Fibroblast of skin of left quadriceps (primary cell): ENCODE results near the gene CDH23.

ENCODE experiments used
- DNase-seq, 2 experiments: peaks; one replicate each; pipeline ENCODE4 v3.0.0-alpha.2; 2013; ENCODE audit warnings: low read depth in 2 of 2

Gene CDH23

DNA sequence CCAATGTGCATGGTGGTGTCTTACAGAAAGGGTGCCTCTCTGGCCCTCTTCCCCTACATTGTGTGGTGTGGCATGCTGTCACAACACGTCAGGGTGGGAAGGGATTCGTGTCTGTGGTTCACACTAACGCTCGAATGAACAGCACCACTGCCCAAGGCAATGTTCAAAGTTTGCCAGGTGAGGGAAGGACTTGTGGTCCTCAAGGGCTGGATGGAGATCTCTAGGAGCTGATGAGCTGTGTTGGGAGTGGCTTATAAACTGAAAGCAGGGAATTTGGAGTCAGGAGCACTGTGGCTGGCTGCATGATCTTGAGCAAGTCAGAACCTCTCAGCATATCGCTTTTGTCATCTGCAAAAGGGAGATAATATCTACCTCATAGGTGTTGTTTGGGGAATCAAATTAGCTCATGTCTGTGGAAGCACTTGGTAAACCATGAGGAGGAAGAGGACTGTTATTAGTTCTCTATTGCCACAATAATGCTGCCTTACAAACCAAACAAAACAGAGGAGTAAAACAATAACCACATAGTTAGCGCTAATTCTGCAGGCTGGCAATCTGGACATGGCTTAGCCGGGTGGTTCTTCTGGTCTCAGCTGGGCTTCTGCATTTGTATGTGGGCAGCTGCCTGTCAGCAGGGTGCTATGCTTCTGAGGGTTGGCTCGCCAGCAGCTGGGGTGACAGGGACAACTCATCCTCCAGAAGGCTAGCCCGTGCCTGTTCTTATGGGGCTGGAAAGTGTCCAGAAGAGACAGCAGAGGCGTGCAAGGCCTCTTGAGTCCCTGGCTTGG lies 345.8 kb downstream of the CDH23 start:
- DNase-seq: no peak

DNA sequence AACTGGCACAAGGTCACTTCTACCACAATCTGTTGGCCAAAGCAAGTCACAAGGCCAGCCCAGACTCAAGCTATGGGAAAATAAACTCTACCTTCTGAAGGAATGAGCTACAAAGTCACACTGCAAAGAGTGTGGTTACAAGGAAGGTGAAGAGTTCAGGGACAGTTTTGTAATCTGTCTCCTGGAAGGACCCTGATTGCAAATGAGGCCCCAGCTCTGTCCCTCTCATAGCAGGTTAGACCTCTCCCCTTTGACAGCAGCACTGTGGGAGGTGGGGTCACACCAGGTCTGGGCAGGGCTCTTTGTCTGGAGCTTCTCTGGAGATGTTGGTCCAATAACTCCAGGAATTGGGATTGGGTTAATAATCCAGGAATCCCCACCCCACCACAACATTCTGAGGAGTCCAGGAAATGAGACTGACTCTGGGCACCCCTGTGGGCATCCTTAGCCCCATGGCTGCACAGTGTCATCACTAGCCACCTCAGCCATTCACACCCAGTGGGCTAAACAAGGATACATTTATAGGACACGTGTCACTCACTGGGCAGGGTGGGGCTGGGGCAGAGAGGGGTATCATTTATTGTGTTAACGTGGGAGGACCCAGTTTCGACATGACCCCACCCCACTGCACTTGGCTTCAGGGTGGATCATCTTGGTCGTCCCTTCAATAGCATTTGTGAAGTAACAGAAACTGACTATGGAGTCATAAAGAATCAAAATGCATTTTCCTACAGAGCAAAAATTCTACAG lies 346.5 kb downstream of the CDH23 start:
- DNase-seq: no peak

DNA sequence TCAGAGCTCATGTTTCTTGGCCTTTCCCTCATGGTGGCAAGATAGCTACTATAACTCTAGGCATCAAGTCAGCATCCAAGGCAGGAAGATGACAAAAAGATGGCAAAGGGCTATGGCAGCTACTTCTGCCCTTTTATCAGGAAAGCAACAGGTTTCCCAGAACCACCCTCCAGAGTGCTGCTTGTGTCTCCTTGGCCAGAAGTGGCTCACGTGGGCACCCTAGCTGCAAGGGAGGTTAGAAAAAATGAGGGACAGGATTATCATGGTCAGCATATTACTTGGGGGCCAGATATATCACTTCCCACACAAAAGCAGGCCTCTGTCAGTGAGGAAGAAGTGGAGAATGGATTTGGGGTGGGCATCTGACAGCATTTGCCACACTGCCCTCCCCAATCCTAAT lies 347.1 kb downstream of the CDH23 start:
- DNase-seq: no peak

DNA sequence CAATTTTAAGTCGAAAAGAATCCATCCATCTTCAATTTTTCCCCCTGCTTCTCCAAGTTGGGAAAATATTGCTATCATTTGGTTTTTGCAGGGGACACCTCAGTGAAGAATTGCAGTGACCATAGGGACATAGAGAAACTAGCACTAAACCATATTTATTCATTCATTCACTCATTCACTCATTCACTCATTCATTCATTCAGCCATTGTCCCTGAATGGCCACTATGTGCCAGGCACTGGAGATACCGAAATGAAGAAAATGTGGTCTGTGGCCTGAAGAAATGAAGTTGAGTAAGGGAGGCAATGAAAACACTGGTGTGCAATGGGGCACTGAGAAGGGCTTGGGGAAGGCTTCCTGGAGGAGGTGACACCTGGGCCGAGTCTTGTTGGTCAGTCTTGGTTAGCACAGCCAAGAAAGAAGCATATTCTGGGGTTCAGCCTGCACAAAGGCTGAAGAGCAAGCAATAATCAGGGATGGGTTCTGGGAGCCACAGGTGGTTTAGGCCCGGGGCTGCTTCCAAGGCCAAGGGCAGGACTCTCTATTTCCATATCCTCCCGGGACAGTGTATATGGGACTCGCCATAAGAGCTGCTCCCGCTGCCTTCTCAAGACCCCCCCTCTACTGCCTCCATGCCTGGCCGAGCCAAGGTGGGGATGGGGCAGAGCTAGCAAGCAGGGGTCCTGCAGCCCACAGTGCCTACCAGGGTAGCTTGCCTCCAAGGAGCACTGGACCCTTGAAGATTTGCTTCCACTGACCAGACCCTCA lies 348.4 kb downstream of the CDH23 start:
- no peak for DNase-seq

DNA sequence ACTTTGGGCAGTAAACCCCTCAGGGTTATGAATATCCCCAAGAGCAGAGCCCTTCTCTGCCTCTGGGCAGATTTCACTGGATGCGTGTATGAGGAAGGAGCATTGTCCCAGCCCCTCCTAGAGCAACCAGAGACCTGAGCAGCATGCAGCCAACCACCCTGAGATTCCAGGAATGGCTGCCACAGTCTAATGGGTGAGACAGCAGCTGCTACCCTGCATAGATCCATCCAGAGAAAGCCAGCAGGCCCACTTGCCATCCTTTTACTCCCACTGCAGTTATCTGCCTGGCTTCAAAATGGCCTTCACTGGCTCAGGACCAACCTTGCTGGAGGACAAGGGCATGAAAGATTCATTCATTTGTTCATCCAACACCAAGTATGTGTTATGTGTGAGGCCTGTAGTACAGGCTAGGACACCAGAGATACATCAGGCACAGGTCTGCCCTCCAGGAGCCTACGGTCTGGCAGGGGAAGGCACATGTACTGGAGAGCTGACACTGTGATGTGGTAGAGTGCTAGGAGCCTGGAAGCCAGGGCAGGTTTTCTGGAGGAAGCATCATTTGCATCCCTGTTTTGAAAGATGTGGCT lies 349.0 kb downstream of the CDH23 start:
- no peak for DNase-seq

DNA sequence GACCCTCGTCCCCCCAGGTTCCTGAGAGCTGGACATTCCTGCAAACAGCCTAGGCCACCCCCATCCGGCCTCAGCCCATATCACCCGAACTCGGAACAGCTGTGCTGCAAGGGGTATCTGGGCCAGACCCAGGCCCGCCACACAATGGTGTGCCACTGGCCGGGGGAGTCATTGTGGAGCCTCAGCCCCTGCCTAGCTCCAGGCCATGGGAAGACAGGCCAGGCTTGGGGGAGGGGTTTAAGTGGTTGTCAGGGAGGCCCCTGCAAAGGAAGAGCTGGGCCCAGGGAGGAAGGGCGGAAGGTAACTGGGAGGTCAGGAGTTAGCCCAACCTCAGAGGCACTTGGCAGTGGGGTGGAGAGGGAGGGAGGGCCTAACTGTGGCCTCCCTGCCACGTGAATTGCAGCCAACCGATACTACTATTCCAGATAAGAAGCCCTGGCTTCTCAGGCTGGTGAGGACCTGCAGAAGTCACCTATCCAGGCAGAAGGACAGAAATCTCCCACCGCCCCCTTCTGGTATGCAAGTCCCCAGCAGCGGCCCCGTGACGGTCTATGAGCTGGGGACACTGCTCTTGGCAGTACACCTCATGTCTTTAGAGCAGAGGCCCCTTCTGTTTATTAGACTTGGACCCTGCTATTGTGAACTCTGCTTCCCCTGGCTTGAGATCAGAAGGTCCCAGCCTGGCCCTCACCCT lies 349.8 kb downstream of the CDH23 start:
- no peak for DNase-seq

DNA sequence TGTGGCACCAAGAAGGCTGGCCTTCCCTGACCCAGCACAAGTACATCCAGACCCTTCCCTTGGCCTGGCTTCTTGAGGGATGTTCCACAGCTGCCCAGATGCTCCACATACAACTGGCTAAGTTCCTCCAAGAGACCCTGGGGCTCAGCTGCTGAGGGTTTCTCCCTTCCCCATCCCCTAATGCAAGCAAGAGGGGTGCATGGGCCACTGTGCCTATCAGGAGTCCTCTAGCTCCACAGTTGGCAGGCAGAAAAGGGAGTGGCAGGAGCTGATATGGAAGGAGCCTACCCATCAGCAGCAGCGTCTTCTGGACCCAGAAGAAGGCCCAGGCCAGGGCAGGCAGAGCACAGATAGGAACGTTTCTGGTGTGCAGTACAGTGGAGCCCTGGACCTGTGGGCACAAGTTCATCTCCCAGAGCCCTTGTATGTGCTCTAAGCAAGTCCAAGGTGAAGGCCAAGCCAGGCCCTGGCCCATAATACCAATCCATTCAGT lies 350.4 kb downstream of the CDH23 start:
- DNase-seq: no peak

DNA sequence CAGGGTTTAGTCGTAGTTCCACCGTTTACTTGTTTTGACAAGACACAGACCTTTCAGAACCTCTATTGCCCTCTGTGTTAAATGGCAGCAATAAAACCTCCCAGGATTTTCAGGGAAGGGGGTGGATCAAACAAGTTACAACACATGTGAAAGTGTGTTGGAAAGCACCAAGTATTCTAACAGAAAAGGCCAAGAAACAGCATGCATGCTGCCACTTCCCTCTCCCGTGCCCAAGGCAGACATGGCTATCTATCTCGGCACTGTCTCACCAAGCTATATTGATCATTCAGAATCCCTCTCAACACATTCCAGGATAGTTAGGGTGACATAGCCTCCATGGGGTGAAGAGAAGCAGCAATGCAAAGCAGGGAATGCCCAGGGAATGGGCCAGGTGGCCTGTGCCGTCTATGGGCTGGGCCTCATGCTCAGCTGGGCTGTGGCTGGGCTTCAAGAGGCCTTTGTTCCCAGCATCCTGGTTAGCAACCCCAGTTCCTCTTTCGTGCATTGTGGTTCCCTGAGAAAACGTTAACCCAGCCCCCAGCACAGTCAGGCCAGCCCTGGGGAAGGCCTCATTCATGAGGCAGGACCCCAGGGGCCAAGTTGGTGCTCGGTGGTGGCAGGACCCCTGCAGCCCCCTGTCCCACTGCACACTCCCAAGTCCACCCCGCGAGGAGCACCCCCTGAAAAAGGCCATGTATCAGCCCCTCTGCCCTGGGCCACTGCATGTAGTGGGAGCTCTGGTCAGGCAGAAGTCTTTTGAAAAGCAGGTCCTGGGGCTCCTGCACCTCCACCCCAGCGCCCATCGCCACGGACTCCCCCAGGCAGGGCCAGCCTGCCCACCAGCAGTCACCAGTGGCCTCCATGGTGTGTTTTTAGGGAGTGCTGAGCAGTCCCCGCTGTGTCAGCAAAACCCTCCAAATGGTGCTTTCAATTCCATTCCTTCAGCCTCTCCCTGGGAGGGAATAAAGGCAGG lies 351.1 kb downstream of the CDH23 start:
- DNase-seq: no peak

DNA sequence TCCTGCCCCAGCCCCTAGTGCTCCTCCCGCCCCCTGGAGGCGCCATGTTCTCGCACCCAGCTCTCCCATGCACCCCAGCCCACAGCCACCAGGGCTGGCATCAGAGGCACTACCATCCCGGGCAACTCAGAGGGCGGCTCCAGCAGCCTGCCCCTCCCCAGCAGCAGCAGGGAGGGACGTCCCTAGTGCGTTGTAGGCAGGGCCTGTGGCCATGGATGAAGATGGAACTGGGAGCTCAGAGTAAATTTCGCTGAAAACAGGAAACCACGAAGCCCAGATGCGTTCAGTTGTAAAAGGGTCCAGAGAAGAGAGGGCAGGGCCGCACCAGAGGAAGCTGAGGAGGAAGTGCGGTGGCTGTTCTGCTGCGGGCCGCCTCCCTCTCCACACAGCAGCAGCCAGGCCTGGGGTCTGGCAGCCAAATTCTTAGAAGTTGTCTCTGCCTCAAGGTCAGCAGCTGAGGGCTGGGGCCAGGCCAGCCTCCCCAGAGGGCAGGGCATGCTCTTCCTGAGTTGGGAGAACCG lies 352.0 kb downstream of the CDH23 start:
- DNase-seq: no peak

DNA sequence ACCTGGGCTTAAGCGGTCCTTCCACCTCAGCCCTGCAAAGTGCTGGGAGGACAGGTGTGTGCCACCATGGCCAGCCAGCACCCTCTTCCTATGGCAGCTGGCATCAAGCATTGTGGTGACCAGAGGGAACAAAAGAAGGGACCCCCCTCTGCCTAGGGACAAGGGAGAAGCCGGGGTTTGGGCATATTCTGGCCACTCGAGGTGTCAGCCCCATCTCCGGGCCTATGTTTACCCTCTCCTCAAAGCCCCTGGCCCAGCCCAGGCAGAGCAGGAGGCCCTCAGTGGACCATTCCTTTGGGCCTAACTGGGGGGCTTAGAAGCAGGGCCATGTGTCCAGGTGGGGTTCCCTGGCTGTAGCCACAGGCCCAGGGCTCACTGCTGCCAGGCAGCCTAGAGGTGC lies 352.7 kb downstream of the CDH23 start:
- DNase-seq: no peak

DNA sequence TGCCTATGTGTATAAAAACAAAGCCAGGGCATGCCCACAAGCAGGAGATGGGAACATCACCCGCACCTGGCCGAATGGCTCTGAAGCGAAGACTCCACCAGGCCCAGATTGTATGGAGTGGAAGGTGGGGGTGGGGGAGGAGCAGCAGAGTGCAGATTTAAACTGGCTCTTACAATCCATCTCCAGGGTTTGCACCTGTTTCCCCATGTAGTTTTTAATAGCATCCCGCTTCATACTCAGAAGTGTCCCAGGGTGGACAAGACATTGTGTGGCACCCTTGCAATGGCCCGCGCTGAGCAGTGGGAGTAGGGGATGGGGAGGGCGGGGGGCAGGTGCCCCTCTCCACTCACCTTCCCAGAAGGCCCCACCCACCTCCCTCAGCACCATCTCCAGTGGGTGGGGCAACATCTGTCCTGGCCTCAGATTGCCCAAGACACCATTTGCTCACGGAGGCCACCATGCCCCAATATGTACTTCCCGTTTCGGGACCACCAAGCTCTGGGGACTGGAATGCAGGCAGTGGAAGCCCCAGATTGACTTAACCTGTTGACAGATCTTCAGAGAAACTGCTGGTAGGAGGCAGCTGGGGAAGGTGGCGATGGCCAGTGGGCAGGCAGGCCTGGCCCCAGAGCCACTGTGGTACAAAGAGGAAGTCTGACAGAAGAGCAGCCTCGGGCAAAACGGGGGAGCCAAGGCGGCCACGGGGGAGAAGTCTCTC lies 353.6 kb downstream of the CDH23 start:
- DNase-seq: no peak

DNA sequence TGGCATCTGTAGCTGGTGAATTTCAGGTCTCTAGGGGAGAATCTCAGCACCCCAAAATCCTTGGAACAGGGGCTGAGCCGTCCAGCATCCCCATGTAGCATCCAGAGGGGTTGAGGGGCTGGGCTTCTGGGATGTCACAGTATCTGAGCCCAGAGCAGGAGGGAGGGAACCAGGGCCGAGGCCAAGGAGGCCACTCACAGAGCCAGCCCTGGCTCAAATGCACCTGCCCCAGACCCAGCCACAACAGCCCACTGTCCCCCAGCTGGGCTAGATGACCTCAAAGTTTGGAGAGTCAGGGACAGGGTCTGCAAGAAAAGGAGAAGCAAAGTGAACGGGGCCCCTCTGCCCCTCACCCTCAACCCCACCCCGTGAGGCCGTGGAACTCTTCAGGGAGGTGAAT lies 354.3 kb downstream of the CDH23 start:
- DNase-seq: no peak

DNA sequence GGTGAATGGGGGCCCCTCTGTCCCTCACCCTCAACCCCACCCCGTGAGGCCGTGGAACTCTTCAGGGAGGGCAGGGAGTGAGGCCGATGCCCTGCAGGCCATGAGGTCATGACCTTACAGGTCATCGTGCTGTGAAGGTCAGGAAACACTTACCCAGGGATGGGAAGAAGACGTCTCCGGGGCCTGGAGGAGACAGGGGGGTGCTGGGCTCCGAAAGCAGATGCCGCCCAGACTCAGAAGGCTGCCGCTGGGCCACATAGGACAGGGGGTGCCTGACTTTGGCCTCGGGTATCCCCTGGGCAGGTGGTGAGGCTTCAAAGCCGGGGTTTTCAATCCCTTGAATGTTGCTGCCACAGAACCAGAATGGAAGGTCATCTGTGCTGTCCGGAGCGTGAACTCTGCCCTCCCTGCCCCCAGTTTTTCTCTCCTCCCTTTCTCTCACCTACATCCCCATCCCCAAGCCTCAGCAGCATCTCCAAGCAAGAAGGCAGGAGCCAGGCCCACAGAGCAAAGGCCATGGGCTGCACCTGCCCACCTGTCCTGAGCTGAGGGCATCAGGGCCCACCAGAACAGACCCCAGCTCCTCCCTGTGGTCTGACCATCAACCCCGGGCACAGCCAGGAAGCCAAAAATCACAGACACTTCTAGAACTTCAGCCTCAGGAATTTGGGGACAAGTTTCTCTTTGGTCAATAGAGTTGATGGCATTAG lies 354.9 kb downstream of the CDH23 start:
- no peak for DNase-seq

DNA sequence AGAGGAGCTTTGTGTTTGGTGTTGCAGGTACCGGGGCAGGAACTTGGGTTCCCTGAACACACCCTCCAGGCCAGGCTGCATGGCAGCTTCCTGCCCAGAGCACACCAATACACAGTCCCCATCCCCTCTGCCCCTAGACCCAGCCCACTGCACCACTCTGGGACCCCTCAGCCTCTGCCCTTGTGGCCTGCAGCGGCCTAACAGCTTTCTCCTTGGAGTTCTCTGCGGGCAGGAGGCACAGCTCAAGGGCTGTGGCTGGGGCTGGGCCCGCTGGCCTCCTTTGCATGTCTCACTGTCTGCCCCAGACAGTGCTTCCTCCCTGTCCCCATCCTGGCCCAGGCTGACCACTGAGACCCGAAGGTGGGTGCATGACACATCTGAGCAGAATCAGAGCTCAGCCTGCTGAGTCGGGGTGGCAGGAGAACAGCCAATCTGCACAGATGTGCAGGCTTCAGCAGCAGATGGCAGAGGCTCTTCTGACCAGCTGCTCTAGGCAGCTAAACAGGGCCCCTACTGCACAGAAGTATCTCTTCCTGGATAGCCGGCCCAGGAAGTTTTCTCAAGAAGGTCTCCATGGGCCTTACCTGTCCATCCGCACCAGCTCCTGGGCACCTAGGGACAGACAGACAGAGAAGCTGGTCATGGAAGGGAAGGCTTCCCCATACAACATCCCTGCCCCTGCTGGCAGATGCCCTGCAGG lies 355.8 kb downstream of the CDH23 start:
- no peak for DNase-seq

DNA sequence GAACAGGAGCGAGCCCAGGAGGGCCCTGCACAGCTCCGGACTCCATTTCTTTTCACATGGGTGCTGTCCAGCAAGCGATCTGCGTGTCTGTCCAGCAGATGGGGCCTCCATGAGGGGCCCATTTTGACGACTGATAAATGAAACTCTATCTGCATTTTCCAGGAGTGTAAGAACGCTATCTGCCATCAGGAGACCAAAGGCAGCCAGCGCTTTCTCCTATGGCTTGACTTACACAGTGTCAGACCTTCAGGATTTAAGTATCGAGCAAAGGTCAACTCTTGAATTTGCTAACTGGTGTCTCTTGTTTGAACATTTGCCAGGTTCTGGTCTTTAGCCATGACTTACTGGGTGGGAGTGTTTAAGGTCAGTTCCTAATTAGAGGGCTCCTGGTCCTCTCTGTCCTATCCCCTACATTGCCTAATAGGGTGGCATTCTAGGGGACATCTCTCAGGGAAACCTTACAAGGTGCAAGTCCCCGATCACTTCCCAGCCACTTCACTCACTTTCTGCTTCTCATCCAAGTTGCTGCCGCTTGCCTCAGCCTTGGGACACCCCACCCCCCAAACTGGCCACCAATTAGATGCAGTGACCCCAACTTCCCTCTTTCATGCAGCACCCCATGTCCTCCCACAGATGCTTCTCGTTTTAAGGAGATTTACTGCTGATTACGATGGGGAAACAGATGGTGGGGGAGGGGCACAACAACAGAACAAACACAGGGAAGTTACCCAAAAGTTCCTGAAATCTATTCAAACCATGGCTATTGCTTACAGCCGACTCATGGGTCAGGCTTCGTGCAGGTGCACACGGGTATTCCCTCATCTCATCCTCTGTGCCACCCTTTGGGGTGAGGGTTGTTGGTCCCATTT lies 356.6 kb downstream of the CDH23 start:
- DNase-seq: no peak

DNA sequence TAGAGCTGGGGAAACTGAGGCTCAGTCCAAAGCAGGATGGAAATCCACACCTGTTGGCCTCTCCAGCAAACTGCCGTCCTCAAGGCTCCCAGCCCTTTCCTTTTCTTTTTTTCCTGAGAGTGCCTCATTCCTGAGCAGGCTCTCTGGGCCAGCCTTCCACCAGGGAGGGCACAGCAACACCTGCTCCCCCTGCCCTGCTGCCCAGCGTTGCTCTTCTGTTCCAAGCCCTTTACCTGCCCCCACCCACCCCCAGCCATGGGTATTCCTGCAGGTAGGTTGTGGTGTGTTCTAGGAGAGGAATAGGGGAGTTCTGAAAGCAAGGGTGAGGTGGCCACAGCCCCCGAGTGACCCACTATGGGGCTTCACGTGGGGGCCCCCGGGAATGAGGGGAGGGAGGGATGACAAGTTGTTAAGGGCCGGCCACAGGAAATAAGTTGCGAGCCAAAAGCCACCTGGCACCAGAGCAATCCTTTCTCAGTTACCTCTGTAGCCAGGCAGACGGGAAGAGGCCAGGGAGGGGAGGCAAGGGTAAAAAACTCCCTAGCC lies 357.3 kb downstream of the CDH23 start:
- DNase-seq: no peak

DNA sequence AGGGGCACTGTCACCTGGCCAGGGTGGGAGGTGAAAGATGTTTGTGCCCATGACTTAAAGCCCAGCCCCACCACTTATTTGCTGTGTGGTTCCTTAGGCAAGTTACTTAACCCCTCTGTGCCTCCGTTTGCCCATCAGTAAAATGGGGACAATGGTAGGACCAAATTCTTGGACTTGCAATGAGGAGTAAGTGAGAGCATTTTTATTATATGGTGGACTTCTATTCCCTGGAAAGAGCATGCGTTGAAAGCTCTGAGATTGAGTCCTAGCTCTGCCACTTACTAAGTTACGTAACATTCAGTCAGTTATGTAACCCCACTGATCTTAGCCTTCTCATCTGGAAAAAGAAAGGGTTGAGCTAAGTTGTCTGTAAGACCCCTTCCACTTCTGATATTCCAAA lies 357.8 kb downstream of the CDH23 start:
- no peak for DNase-seq
